K562 (cell line): ENCODE results near the gene LRRC61. TPM values are rescaled to one million over a fixed set of nuclear protein-coding genes. Genes with fewer than 3 reads are reported as not detected.
"Not testable (repeated sequence)": the region's sequence is repeated elsewhere in the genome, so short reads cannot be mapped to it uniquely, and the experiment has no call there.

Experiments
- ATAC-seq: fragments of 200-7000 bp; cut with Tn5 transposase; 3 replicates; pipeline ENCODE4 v1.9.1; 2020; ENCODE audit warnings: moderate library complexity
- BruUV-seq: library from RNA; stranded (reverse); fragments of 400-500 nt; replicated peaks from 2 replicates; lab custom pipeline; 2021; lab: Mats Ljungman, UMichigan
- CTCF ChIA-PET: fragments of 300-600 bp; formaldehyde crosslinking; extraction: SDS; loops from one replicate; lab custom pipeline; 2021; ENCODE audit warnings: low intra/inter-chr PET ratio; lab: Yijun Ruan, JAX
- POLR2A ChIA-PET: fragments of 300-600, 350-650 bp; sonication (Branson Sonifier 250); formaldehyde crosslinking; extraction: SDS; loops from one replicate; lab custom pipeline; 2021; ENCODE audit warnings: antibody characterized with exemption, inconsistent platforms; lab: Yijun Ruan, JAX
- DNase-seq, 4 experiments: peaks; one replicate each; pipeline versions ENCODE4 v3.0.0 to v3.0.0-alpha.2; 2011 to 2018; ENCODE audit warnings: low spot score in 3 of 4, mixed read lengths in 3 of 4; ENCODE audit errors: extremely low read depth in 1 of 4
- FAIRE-seq: peaks from 2 replicates; lab custom pipeline; 2011; peaks lifted over from hg19 to GRCh38; lab: Jason Lieb, UNC
- H2AFZ ChIP-seq: 2 replicates; pipeline ENCODE4 v1.6.0; 2011; ENCODE audit warnings: low read depth, low read length, control low read depth, inconsistent platforms
- H3K27ac ChIP-seq: fragments of 200-600 bp; 3 replicates; pipeline ENCODE4 v1.8.0; 2011; ENCODE audit warnings: low read depth, mild to moderate bottlenecking, control low read depth, inconsistent platforms, low read length, moderate library complexity, mixed read lengths; ENCODE audit errors: extremely low read depth
- H3K27me3 ChIP-seq, 2 experiments: fragments of 300-600 bp in 1 of 2; 2 replicates in 1 of 2; 3 replicates in 1 of 2; pipeline versions ENCODE4 v1.6.0 to v1.8.0; 2011; ENCODE audit warnings: inconsistent platforms in 2 of 2, low read length in 2 of 2, mild to moderate bottlenecking in 1 of 2, mixed read lengths in 1 of 2, moderate library complexity in 1 of 2; ENCODE audit not compliant: control insufficient read depth in 2 of 2, insufficient read depth in 2 of 2
- H3K36me3 ChIP-seq: fragments of 300-600 bp; 3 replicates; pipeline ENCODE4 v1.8.0; 2011; ENCODE audit warnings: mild to moderate bottlenecking, low read length, inconsistent platforms; ENCODE audit not compliant: control insufficient read depth, insufficient read depth
- H3K4me1 ChIP-seq, 2 experiments: fragments of 200-600 bp in 1 of 2; replicated peaks in 1 of 2; 2 replicates in 1 of 2; 3 replicates in 1 of 2; pipeline versions ENCODE4 v1.5.1 to v1.8.0; 2011; ENCODE audit warnings: inconsistent platforms in 2 of 2, low read length in 2 of 2, mild to moderate bottlenecking in 1 of 2, mixed read lengths in 1 of 2, moderate library complexity in 1 of 2; ENCODE audit not compliant: control insufficient read depth in 2 of 2, insufficient read depth in 2 of 2
- H3K4me2 ChIP-seq: 2 replicates; pipeline ENCODE4 v1.6.1; 2011; ENCODE audit warnings: low read length, control low read depth, inconsistent platforms, mixed read lengths; ENCODE audit not compliant: insufficient read depth
- H3K4me3 ChIP-seq: fragments of 200-600 bp; sonication (generic), shearing (Covaris generic); 2 replicates; pipeline ENCODE4 v1.5.1; 2016; ENCODE audit warnings: control low read depth, inconsistent platforms
- H3K79me2 ChIP-seq: fragments of 200-600 bp; 3 replicates; pipeline ENCODE4 v1.8.0; 2011; ENCODE audit warnings: low read length, inconsistent platforms; ENCODE audit not compliant: control insufficient read depth, insufficient read depth
- H3K9ac ChIP-seq, 2 experiments: 2 replicates each; pipeline versions ENCODE4 v1.6.0 to v1.6.1; 2011; ENCODE audit warnings: low read depth in 2 of 2, low read length in 2 of 2, control low read depth in 1 of 2, inconsistent platforms in 1 of 2, mild to moderate bottlenecking in 1 of 2, mixed read lengths in 1 of 2; ENCODE audit not compliant: insufficient read depth in 1 of 2
- H3K9me1 ChIP-seq: one replicate; pipeline ENCODE4 v1.6.0; 2011; ENCODE audit warnings: inconsistent platforms, mild to moderate bottlenecking, low read length, moderate library complexity; ENCODE audit not compliant: control insufficient read depth, insufficient read depth
- H3K9me3 ChIP-seq: replicated peaks from 2 replicates; pipeline ENCODE4 v1.5.1; 2011; ENCODE audit warnings: low read depth, low read length, inconsistent platforms; ENCODE audit not compliant: control insufficient read depth, insufficient read depth
- H4K20me1 ChIP-seq: replicated peaks from 2 replicates; pipeline ENCODE4 v1.6.1; 2011; ENCODE audit warnings: low read length, inconsistent platforms, mixed read lengths; ENCODE audit not compliant: control insufficient read depth, insufficient read depth
- C11orf30 ChIP-seq: fragments of 450-650 bp; IDR thresholded peaks from 2 replicates; pipeline ENCODE4 v1.6.1; 2016; ENCODE audit warnings: low read depth, mild to moderate bottlenecking
- MAFG ChIP-seq: fragments of 450-650 bp; conservative IDR thresholded peaks from 2 replicates; pipeline ENCODE4 v1.6.1; 2016; ENCODE audit warnings: missing genetic modification characterization, missing compliant biosample characterization
- NFE2 ChIP-seq: IDR thresholded peaks from 2 replicates; pipeline ENCODE4 v1.6.1; 2014; ENCODE audit warnings: antibody characterized with exemption, low read depth
- NFE2L1 ChIP-seq: fragments of 450-650 bp; IDR thresholded peaks from 2 replicates; pipeline ENCODE4 v1.6.1; 2016; ENCODE audit warnings: missing genetic modification characterization, low read depth, mild to moderate bottlenecking, missing compliant biosample characterization, moderate library complexity, borderline replicate concordance
- NRF1 ChIP-seq, 2 experiments: fragments of 450-650 bp; IDR thresholded peaks in 1 of 2; conservative IDR thresholded peaks in 1 of 2; 2 replicates each; pipeline ENCODE4 v1.6.1; 2014; ENCODE audit warnings: mild to moderate bottlenecking in 2 of 2
- ZNF316 ChIP-seq: fragments of 450-650 bp; IDR thresholded peaks from 2 replicates; pipeline ENCODE4 v1.6.1; 2016
- WGBS: fragments of 100-300 bp; shearing (Covaris generic); methylation state at CpG from one replicate; pipeline ENCODE4 v1.1.6; 2016; ENCODE audit warnings: low coverage, mixed read lengths; ENCODE audit not compliant: insufficient coverage; ENCODE audit errors: missing lambda C conversion rate; 5-methylcytosine and 5-hydroxymethylcytosine counted together
- in situ Hi-C: fragments of 300-500 bp; cut with MboI; formaldehyde crosslinking; loops from 4 replicates; pipeline ENCODE4 v1.15.0; 2018; ENCODE audit warnings: inconsistent platforms, mixed read lengths
- intact Hi-C: fragments of 100-400 bp; cut with micrococcal nuclease; formaldehyde crosslinking; loops from 2 replicates; pipeline ENCODE4 v1.14.2; 2022
- polyA plus RNA-seq, 8 experiments: library from polyadenylated mRNA; depleted of rRNA in 4 of 8; stranded (reverse) in 5 of 8; unstranded in 3 of 8; fragments of >200 nt; fragmentation: Nextera tagmentation in 2 of 8; fragmentation: Illumina TruSeq in 1 of 8; extraction: Ambion mirVana in 2 of 8; extraction: Trizol in 1 of 8; gene quantifications; 2 replicates each; pipeline versions ENCODE4 v1.2.1 to v1.2.3, GENCODE V29; 2011 to 2014; ENCODE audit warnings: inconsistent platforms in 1 of 8, missing spikeins in 1 of 8
- total RNA-seq, 7 experiments: library from RNA; depleted of rRNA in 6 of 7; stranded (reverse); fragments of >200 nt in 6 of 7; fragmentation: Illumina TruSeq in 2 of 7; extraction: Trizol in 2 of 7; gene quantifications; 2 replicates each; pipeline versions ENCODE4 v1.2.1 to v1.2.3, GENCODE V29; 2011 to 2021; ENCODE audit warnings: low replicate concordance in 1 of 7
- TF ChIP-seq, protein P1 (sequence below), 2 experiments: fragments of 250-450 bp in 1 of 2; fragments of 450-650 bp in 1 of 2; sonication (Bioruptor Pico) in 1 of 2; IDR thresholded peaks; 2 replicates each; pipeline versions ENCODE4 v1.6.1 to v1.8.0; 2016 to 2021; ENCODE audit warnings: mild to moderate bottlenecking in 2 of 2, moderate library complexity in 2 of 2, missing compliant biosample characterization in 1 of 2, missing genetic modification characterization in 1 of 2

Gene LRRC61
- total and polyA plus RNA-seq, 9 of the 15 experiments (the other 6 are each of a cell fraction or from before 2014, with no cell fraction given): 1.3 to 55.2 (median 35.2) TPM

DNA sequence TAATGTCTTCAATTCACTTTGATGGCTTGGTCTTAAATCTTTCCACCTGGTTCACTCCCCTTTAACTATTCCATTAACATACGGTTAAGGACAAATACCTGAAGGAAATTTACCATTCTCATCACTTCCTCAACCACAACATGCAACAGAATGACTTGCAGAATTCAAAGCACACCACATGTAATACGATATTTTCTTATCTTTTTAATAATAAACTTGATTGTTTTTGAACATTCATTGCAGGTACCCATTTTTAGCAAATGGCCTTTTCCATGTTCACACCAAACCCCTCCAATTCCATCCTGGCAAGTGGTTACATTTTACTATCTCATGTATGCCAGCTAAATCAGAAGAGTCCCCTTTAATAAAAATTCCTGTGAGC, 17.3 kb upstream of the LRRC61 start:
- Histone ChIP-seq H3K4me1 (peaks cover 5 to 28% of the 10 kb centered on the region in 2 experiments; a peak in 4 of 5 replicates), H3K79me2 (peaks cover 14% of the 10 kb centered on the region; the same call in 2 of the 3 replicates), H3K27ac (peak overlapping the region; percentile 72; the same call in 1 of the 3 replicates)
- H3K9me3 ChIP-seq, H3K36me3 ChIP-seq, H3K4me2 ChIP-seq, H4K20me1 ChIP-seq, H3K9me1 ChIP-seq, POLR2A ChIA-PET, H2AFZ ChIP-seq, H3K4me3 ChIP-seq, intact Hi-C loops, in situ Hi-C loops, ATAC-seq, FAIRE-seq, DNase-seq, CTCF ChIA-PET, H3K9ac ChIP-seq, H3K27me3 ChIP-seq, BruUV-seq: not testable (repeated sequence)
- TF ChIP-seq MAFG (tag) (peak; percentile 86), ZNF316 (peak; percentile 89), C11orf30 (peak; percentile 79), NFE2L1 (tag) (peak; percentile 71), NFE2 (peak; percentile 73)
- WGBS: 4% methylated on average over 2 of the region's 2 CpGs

GRCh38 chr7:150306377-150306776, 16.8 kb upstream of the LRRC61 start:
- intact Hi-C loops, in situ Hi-C loops, H3K4me2 ChIP-seq, H3K9me1 ChIP-seq, H3K9ac ChIP-seq, H3K9me3 ChIP-seq, H4K20me1 ChIP-seq, ATAC-seq, CTCF ChIA-PET, FAIRE-seq: not testable (repeated sequence)
- 70% methylated on average over 5 of the region's 5 CpGs for WGBS
- POLR2A ChIA-PET: interaction anchor here (0.6 to 0.8 kb wide), 2 partner anchors 25 to 124 kb away, joined by 3 to 4 read pairs; no protein-coding TSS in a partner anchor
- TF ChIP-seq NRF1 (conservative IDR thresholded peaks at IDR 0.05 in 1 of 2, IDR thresholded peaks at IDR 0.05 in 1 of 2): 0 out of 4 replicates have a peak, but pooled peaks of 1 of the 2 experiments have one; percentile 0
- TF ChIP-seq, protein P1, sequence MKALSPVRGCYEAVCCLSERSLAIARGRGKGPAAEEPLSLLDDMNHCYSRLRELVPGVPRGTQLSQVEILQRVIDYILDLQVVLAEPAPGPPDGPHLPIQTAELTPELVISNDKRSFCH (CRISPR knock-in tag; IDR thresholded peaks at IDR 0.05): not testable (repeated sequence)
- TF ChIP-seq, protein P1 (tag; IDR thresholded peaks at IDR 0.05): peak; percentile 23; the same call in 1 of the 2 replicates
- TF ChIP-seq, all 486 proteins: peak for 2; not testable (repeated sequence) for 484
- BruUV-seq, H3K27me3 ChIP-seq, H2AFZ ChIP-seq, H3K36me3 ChIP-seq, H3K27ac ChIP-seq, H3K4me3 ChIP-seq, DNase-seq: not testable (repeated sequence)
- peaks cover 10% of the 10 kb centered on the region; the same call in 2 of the 3 replicates for H3K79me2 ChIP-seq
- H3K4me1 ChIP-seq: peaks cover 5 to 29% of the 10 kb centered on the region in 2 experiments; a peak in 4 of 5 replicates
